Urothelium cell line (cell line): ENCODE data around the gene NUDT16L1.

Experiments
- DNase-seq: peaks from one replicate; pipeline ENCODE4 v3.0.0; 2011; ENCODE audit warnings: low spot score, mixed read lengths
- FAIRE-seq: peaks from 2 replicates; lab custom pipeline; 2011; peaks lifted over from hg19 to GRCh38; lab: Jason Lieb, UNC

The NUDT16L1 gene

DNA sequence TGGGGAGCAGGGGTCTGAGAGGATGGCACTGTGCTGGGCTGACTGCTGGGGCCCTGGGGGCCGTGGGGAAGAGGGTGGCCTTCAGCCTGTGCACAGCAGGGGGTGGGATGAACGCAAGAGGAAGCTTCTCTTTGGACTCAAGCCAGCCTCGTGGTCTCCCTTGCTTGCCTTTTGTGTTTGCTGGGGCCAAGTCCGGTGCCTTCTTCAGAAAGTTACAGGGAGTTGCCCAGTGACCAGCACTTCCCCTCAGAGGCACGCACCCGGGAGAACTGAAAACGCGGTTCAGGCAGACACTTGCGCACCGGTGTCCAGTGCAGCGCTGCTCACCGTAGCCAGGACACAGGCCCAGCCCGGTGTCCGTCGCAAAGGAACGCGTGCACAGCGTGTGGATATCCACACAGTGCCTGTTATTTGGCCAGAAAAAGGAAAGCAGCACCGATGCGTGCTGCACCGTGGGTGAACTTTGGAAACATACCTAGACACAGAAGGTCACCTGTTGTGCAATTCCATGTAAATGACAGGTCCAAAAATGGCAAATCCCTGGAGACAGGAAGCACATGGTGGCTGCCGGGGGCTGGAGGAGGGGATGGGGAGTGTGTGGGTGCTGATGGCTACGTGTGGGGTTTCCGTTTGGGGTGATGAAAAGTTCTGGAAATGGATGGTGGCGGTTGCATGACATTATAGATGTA, 29.4 kb upstream of the NUDT16L1 start:
- no peak for DNase-seq
- FAIRE-seq: no peak

DNA sequence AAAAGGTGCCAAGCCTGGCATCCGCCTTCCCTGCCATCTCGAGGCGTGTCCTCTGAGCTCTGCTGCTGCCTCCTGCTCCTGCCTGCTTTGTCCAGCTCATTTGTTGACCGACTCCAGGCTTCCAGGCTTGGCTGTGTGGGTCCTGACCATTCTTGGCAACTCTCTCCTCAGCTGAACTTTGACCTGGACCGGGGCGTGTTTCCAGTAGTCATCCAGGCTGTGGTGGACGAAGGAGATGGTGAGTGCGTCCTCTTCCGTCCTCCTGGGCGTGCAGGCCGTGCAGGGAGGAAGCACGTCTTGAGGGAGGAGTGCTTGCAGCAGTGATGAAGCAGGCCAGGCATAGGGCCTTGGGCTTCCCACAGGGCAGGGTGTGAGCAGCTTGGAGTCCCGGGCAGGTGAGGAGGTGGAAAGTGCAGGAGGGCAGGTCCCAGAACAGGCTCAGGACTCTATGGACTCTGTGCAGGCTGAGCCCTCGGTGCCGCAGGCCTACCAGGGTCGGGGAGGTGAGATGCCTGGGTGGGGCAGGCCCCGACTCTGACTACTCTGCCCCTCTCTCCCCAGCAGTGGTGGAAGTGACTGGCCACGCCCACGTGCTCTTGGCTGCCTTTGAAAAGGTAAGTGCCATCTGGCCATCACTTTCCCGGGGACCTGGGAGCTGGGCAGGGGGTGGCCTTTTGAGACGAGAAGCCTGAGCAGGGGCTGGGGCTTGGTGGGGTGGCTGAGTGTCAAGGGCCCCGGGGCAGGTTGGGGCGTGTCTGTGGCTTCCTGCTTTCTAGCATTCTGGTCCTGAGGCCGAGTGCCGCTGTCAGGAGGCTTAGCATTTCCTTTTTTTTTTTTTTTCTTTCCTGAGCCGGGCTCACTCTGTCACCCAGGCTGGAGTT, 28.6 kb upstream of the NUDT16L1 start:
- no peak for FAIRE-seq
- no peak for DNase-seq

DNA sequence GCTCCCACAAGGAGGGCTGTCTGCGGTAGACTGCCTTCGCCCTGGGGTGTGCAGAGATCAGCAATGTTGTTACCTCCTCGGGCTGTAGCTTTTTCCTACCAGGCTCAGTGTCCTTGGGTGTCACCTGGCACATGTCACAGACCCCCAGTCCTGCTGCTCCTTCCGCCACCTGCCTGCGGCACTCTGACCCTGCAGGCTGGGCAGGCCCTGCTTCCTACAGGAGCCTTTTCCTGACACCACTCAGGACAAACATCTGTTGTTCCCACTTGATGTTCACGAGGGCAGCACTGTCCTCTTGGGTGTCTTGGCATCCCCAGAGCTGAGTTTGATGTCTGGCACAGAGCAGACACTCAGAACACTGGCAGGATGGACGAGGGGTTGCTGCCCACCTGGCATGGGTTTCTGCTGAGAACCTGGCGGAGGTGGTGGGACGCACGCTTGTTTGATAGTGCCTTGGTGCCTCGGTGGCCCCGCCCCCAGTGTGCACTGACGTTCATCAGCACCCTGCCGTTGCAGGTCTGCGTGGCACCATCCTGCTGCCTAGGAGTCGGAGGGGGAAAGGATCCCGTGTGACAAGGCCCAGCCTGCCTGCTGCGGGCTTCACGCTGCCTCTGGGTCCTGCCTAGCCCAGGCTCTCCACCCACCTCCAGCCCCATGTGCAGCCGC, 26.7 kb upstream of the NUDT16L1 start:
- DNase-seq (no peak), FAIRE-seq (no peak)

DNA sequence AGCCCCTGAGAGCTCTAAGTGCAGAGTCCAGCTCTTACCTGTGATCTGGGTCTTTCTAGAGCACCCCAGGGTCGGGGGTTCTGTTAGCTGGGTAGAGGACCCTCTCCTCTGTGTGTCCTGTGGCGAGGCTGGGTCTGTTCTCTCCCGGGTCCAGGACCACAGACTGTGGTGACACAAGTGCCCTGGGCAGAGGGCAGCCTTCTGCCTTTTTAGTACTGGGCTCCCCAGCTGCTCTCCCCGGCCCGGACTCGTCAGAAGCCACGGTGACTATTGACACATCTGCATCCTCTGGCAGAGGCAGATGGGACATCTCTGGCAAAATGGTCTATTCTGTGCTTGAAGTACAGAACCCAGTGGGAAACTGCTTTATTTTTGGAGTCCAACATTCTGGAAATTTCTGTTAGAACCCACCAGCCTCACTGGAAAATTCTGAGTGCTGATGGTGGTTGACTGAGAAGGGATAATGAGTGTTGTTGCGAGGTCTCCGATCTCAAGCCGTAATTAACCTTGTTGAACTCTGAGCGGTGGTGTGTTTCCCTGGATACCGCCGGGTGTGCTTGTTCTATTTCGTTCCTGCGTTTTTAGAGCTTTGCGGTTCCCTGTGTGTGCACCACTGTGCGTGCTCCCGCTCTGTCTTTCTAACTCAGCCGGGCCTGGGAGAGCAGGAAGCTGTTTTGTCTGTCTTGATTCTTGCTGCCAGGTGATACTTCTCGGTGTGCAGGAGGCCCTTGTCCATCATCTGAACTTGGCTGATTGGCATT, 26.0 kb upstream of the NUDT16L1 start:
- FAIRE-seq: no peak
- DNase-seq: no peak

DNA sequence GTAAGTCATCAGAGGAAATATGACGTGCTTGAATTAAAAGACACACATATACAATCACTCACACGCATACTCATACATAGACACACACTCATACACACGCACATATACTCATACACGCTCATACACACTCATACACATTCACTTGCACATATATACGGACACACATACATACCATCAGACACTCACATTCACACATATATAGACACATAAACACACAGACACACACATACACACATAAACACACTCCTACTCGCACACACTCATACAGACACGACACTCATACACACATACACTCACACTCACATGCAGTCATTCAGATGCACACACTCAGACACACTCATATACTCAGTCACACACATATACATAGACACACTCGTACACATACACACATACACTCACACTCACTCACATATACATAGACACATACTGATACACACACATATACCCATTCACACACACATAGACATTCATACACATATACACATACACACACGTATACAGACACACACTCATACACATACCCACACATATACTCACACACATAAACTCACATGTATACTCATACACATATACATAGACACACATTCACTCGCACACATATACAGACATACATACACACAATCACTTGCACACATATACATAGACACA, 24.9 kb upstream of the NUDT16L1 start:
- peak; percentile 89 for FAIRE-seq
- DNase-seq: no peak

DNA sequence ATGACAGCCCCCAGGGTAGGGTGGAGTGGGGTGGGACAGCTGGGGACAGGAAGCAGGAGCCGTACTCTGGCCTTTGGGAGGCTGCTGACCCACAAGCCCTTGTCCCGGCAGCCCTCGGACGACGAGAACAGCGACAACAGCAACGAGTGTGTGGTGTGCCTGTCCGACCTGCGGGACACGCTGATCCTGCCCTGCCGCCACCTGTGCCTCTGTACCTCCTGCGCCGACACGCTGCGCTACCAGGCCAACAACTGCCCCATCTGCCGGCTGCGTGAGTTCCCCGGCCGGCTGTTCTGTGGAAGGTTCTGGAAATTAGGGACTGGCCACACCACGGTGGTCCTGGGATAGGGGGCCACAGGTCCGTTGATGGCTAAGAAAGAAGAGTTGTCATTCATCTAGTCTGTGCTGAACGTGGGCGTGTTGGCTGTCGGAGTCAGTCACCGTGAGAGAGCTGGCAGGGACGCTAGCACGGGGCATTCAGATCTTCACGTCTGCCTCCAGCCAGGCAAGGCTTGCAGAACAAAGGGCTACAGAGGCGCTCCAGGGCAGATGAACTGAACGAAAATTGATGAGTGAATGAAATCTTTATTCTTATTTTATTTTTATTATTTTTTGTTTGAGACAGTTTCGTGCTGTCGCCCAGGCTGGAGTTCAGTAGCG, 19.8 kb upstream of the NUDT16L1 start:
- DNase-seq (no peak), FAIRE-seq (no peak)

DNA sequence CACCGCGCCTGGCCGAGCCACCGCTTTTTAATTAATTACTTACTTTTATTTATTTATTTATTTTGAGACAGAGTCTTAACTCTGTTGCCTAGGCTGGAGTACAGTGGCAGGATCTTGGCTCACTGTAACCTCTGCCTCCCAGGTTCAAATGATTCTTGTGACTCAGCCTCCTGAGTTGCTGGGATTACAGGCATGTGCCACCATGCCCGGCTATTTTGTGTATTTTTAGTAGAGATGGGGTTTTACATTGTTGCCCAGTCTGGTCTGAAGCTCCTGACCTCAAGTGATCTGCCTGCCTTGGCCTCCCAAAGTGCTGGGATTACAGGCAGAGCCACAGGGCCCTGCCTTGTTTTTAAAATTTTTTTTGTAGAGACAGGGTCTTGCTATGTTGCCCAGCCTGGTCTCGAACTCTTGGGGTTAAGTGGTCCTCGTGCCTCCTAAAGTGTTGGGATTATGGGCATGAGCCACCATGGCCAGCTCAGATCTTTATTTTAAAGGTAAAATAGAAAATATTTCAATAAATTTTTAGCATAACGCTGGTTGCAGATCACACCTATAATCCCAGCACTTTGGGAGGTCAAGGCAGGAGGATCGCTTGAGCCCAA, 18.3 kb upstream of the NUDT16L1 start:
- FAIRE-seq: no peak

DNA sequence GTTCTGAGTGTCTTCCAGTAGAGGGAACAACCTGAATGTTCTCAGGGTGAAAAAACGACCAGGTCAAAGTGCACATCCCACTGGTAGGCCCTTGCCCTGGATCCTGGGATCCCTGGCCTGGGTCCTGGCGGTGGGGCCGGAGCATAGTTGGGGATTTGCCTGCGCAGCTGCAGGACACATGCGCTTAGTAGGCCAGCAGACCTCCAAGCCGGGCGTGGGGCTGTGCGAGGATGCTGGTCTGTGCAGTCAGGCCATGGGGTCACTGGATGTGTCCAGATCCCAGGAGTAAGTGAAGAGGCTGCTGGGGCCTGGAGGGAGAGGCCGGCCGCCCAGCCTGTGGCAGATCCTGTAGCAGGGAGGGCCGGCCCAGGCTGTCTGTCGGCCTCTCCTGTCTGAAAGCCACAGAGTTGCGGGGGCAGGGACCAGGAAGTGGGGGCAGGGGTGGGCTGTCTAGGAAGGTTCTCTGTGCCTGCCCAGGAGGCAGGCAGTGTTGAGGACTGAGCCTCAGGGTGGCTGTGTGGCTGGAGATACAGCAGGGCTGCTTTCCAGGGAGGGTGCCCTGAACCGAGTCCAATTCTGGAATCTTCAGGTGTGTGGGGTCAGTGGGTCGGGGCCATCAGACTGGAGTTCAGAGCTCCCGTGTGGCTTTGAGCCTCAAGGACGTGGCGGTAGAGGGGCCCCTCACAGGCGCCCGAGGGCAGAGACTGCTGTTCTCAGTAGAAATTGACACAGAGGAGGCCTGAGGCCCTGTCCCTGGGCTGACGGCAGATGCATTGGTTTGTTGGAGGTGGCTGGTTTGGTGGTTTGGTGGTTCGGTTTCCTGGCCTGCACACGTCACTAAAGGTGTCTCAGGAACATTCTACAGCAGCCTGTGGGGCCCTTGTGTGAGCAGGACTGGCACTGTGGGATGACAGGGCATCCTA, 17.2 kb upstream of the NUDT16L1 start:
- no peak for DNase-seq
- FAIRE-seq: no peak

More for the DNA sequence above, 18.3 kb upstream of the NUDT16L1 start:
- DNase-seq: no peak

DNA sequence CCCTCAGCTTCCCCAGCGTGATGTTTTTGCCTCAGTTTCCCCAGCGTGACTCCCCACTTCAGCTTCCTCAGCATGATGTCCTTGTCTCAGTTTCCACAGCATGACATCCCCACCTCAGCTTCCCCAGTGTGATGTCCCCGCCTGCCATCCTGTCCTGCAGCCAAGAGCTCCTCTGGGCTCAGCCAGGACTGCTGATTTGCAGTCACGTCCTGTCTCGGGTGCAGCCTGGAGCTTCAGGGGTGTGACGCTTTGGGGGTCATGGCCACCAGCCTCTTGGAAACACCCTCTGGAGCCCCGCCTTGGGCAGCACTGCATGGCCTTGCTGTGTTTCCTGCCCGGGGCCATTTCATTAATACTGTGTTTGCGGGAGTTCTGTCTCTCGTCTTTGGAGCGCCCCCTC, 16.5 kb upstream of the NUDT16L1 start:
- FAIRE-seq: no peak
- DNase-seq: no peak

DNA sequence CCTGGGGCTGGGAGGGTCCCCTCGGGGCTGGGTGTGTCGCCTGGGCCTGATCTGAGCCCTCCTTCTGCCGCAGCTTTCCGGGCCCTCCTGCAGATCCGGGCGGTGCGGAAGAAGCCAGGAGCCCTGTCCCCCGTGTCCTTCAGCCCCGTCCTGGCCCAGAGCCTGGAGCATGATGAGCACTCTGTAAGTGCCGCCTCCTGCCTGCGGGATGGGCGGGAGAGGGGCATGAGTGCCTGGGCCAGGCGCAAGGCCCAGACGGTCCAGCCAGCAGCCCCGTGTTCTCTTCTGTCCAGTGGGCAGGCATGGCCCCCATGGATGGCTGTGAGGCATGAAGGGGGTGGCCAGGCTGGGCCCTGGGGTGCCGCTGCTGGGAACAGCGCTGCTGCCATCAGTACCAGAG, 16.0 kb upstream of the NUDT16L1 start:
- FAIRE-seq (no peak), DNase-seq (no peak)

DNA sequence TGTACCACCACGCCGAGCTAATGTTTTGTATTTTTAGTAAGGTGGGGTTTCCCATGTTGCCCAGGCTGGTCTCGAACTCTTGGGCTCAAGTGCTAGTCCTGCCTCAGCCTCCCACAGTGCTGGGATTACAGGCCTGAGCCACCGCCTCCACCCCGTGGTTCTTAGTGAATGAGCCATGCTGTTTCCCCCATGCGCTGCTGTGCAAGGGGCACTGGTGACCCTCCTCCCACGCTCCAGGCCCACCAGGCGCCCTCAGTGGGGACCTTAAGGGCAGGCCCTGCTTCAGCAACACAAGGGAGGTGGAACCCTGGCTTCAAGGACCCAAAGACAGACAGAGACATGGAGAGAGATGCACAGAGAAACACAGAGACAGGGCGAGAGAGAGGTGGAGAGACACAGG, 15.4 kb upstream of the NUDT16L1 start:
- DNase-seq (no peak), FAIRE-seq (no peak)

DNA sequence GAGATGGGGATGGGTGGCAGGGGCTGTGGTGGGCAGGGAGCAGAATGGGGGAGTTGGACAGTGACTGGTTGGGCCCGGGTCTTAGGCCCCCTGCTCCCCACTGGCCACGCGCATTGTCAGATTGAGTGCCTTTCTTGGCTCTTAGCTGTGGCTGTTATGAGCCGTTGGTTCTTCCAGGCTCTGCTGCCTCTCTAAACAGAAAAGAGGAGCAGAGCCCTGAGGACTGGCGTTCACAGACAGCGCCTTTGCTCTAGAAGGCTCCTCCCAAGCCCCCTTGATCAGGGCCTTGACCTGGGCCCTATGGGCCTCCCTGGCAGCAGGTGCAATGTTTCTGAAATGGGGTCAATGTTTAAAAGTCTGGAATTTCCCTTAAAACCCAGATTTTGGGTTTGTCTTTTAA, 14.8 kb upstream of the NUDT16L1 start:
- no peak for FAIRE-seq
- no peak for DNase-seq

DNA sequence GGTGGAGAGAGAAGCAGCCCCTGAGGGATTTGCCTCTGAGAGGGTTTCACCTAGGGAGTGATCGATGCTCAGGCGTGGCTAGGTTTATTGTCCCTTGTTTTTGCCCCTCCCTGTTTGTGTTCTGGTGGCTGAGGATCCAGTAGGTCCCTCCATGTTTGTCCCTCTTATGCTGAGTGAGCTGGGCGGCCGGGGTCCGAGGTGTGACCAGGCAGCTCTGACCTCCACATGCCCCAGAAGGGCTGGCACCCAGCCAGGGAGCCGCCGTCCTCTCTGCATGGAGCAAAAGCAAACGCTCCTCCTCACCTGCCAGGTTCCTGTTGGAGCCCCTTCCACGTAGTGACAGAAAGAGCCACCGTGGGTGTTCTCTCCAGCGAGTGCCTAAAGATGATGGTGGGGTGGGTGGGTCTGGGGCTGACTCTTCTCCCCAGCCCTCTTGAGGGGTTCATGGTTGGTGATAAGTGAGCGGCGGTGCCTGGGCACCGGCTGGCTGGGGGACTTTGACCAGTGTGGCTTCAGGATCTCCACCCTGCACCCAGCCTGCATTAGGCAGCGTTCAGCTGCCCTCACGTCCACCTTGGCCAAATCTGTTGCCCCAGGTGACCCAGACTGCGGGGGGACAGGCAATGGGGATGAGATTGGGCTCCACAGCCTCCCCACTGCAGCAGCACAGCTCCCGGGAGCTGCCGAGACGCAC, 14.1 kb upstream of the NUDT16L1 start:
- DNase-seq (no peak), FAIRE-seq (no peak)

DNA sequence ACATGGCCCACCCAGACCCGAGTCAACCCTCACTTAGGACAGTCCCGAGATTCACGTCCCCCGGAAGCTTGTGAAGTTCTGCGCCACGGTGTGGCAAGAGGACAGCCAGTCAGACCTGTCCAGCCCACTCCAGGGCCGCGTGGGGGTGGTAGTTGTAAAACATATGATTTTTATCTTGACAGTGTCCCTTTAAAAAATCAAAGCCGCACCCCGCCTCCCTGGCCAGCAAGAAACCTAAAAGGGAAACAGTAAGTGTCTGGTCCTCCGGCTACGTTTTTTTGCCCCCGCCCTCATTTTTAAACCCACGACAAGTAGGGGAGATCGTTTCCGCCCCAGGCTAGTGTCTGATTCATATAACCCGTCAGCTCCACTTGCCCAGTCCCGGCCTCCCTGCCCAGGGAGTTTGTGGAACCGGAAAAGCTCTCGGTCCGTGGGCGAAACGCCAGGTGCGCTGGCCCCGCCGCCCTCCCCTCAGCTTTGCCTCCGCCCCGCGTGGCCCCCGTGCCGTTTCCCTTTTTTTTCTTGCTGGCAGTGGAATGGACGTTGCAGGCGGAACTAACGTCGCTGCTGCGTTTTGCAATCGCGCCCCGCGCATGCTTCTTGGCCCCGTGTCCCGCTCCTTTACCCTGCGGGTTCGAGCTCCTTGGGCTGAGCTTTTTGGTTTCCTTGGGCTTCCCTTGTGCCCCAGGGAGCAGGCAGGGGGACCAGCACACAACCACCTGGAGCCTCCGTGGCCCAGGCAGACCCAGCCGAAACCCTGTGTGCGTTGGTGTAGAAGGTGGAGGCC, 13.3 kb upstream of the NUDT16L1 start:
- no peak for FAIRE-seq
- no peak for DNase-seq

DNA sequence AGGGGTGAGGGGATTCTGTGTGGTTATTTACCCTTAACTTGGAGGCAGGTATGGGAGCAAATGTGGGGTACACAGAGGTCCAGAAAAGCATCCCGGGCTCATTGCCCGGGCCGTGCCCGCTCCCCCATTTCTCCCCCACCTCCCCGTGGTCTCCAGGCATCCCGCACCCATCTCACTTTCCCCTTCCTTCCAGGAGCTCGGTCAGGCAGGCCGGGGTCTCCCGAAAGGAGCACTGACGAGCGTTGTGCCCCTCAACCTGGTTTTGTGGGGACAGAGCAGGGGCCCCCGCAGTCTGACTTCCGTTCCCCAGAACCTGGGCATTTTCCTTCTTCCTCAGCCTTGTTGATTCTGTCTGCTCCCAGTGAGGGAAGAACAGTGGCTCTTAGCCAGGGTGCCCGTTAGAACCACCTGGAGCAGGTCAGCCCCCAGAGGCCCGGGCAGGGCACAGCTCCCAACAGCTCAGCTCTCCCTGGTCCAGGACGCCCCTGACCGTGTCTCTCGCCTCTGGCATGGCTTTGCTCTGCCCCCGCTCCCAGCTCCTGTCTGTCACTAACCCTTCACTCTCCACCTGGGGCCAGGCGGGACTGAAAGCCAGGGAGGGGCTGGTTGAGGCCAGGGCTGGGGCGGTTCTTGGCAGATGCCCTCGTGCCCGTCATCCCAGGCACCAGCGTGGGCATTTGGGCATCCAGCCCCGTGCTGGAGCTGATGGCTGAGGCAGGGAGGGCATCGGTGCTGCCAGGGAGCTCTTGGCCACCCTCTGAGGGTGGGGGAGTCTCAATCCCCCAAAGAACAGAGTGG, 12.5 kb upstream of the NUDT16L1 start:
- DNase-seq (no peak), FAIRE-seq (no peak)

DNA sequence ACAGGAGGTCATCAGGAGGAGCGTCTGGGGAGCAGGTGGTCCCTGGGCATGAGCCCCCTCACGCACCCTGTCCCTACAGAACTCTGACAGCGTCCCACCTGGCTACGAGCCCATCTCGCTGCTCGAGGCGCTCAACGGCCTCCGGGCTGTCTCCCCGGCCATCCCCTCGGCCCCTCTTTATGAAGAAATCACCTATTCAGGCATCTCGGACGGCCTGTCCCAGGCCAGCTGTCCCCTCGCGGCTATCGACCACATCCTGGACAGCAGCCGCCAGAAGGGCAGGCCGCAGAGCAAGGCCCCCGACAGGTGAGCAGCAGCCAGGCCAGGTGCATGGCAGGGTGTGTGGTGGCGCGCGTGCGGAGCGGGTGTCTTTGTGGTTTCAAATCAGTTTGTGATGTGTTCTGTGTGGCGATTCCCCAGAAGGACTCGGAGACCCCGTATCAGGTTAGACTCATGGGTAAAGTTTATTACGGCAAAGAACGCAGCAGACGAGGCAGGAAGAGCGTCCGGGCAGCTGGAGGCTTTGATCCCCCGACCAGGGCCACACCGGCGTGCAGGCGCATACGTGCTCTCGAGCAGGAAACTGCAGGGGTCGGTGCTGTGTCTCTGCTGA, 11.8 kb upstream of the NUDT16L1 start:
- no peak for DNase-seq
- FAIRE-seq: no peak
